Measurements from ENCODE around the gene SLC22A31.

- no peak for TF ChIP-seq CTCF (IDR thresholded peaks at IDR 0.05; ENCODE audit: extremely low read depth in 1 of 2, insufficient read depth in 1 of 2, low read depth in 1 of 2, low read length in 2 of 2)
- TF ChIP-seq EZH2 (IDR thresholded peaks at IDR 0.05; ENCODE audit: borderline replicate concordance, low read depth, low read length, severe bottlenecking), result no peak
- TF ChIP-seq FOS (IDR thresholded peaks at IDR 0.05; ENCODE audit: borderline replicate concordance, insufficient read depth, low read length), result no peak
- TF ChIP-seq POLR2A (IDR thresholded peaks at IDR 0.05; ENCODE audit: low read depth, low read length), result no peak
Observed at GRCh38 chr16:89244754-89245153, 44.4 kb upstream of the SLC22A31 start.

All from endothelial cell of umbilical vein (primary cell).